H1 (cell line): ENCODE data around the gene NEDD4L. TPM values are rescaled to one million over a fixed set of nuclear protein-coding genes. Genes with fewer than 3 reads are reported as not detected.

Source experiments
- CHD2 ChIP-seq: IDR thresholded peaks from 2 replicates; pipeline ENCODE4 v1.6.1; 2012; ENCODE audit warnings: low read length, improper control_type of control experiment
- HDAC2 ChIP-seq, 2 experiments: fragments of 300-600 bp in 1 of 2; sonication (generic) in 1 of 2; IDR thresholded peaks; 2 replicates each; pipeline ENCODE4 v1.6.1; 2011 to 2012; ENCODE audit warnings: low read depth in 2 of 2, low read length in 2 of 2, mild to moderate bottlenecking in 2 of 2, moderate library complexity in 2 of 2, borderline replicate concordance in 1 of 2, inconsistent platforms in 1 of 2
- POU5F1 ChIP-seq: IDR thresholded peaks from 2 replicates; pipeline ENCODE4 v1.6.1; 2011; ENCODE audit warnings: low read depth, mild to moderate bottlenecking, low read length, moderate library complexity
- SAP30 ChIP-seq: fragments of 300-600 bp; sonication (generic); IDR thresholded peaks from 2 replicates; pipeline ENCODE4 v1.7.1; 2012; ENCODE audit warnings: low read length, moderate library complexity, mild to moderate bottlenecking, inconsistent platforms; ENCODE audit not compliant: insufficient read depth, insufficient replicate concordance
- SP1 ChIP-seq: IDR thresholded peaks from 2 replicates; pipeline ENCODE4 v1.6.1; 2011; ENCODE audit warnings: low read depth, low read length
- polyA plus RNA-seq, 7 experiments: library from polyadenylated mRNA; depleted of rRNA in 3 of 7; stranded (reverse) in 5 of 7; unstranded in 2 of 7; fragments of >200 nt in 5 of 7; fragments of 200-250 nt in 2 of 7; gene quantifications; 1 replicate in 5 of 7; 2 replicates in 1 of 7; 4 replicates in 1 of 7; pipeline versions ENCODE4 v1.2.1 to v1.2.3, GENCODE V29; 2011 to 2013; ENCODE audit warnings: missing spikeins in 2 of 7, mixed read lengths in 2 of 7
- total RNA-seq: library from RNA; stranded (reverse); fragmentation: NEBNext Ultra II Directional; extraction: Animal tissue kit (Norgen Biotek cat#: 25700); gene quantifications from 2 replicates; pipeline ENCODE4 v1.2.1, GENCODE V29; 2021
- TF ChIP-seq, protein P1 (sequence below): IDR thresholded peaks from 2 replicates; pipeline ENCODE4 v1.6.1; 2012; ENCODE audit warnings: inconsistent platforms

NEDD4L gene
- total and polyA plus RNA-seq, 2 of the 8 experiments (the other 6 are each of a cell fraction or from before 2014, with no cell fraction given) = 37.3 to 69.8 TPM

DNA sequence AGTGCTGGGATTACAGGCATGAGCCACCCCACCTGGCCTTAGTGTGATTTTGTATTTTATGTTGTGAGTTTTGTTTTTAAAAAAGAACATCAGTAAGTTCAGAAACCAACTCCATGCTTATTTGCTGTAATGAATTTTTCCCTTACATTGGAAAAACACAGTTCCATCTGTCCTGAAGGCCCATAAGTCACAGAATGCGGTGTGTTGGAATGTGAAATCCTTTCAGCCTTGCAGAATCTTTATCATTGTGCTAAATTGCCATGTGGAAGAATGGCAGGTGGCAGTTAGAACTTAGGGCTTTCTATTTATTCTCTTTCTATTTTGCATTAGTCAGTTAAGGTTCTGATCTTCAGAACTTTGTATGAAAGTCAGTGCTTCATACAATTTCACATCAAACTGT, 52.6 kb downstream of the NEDD4L start (continued):
- TF ChIP-seq CHD2 (no peak), HDAC2 (IDR thresholded peaks at IDR 0.05; ENCODE audit: borderline replicate concordance in 1 of 2, low read depth in 2 of 2, low read length in 2 of 2) (no peak), SAP30 (no peak), SP1 (no peak), POU5F1 (no peak)
- TF ChIP-seq, protein P1, sequence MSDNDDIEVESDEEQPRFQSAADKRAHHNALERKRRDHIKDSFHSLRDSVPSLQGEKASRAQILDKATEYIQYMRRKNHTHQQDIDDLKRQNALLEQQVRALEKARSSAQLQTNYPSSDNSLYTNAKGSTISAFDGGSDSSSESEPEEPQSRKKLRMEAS = no peak
- TF ChIP-seq, all 59 proteins: peak for 0
